AG04450 (cell line): ENCODE results near the gene OPRD1. TPM values are rescaled to one million over a fixed set of nuclear protein-coding genes. Genes with fewer than 3 reads are reported as not detected.
"Not testable (repeated sequence)": the region's sequence is repeated elsewhere in the genome, so short reads cannot be mapped to it uniquely, and the experiment has no call there.

Experiments
- CTCF ChIA-PET: fragments of 300-600, 350-600 bp; formaldehyde crosslinking; extraction: SDS; loops from one replicate; lab custom pipeline; 2022; ENCODE audit warnings: antibody characterized with exemption, inconsistent platforms; lab: Charles Lee
- POLR2A ChIA-PET: fragments of 350-600 bp; formaldehyde crosslinking; extraction: SDS; loops from one replicate; lab custom pipeline; 2021; ENCODE audit warnings: antibody characterized with exemption, inconsistent platforms; lab: Yijun Ruan, JAX
- DNase-seq: peaks from one replicate; pipeline ENCODE4 v3.0.0-alpha.2; 2011; ENCODE audit warnings: low read depth, low spot score
- H3K27ac ChIP-seq: one replicate; pipeline ENCODE4 v1.5.1; 2012; ENCODE audit warnings: low read depth, low read length, control low read depth
- H3K27me3 ChIP-seq: one replicate; pipeline ENCODE4 v1.6.0; 2012; ENCODE audit warnings: low read length; ENCODE audit not compliant: control insufficient read depth, insufficient read depth
- H3K4me3 ChIP-seq: 2 replicates; pipeline ENCODE4 v1.5.1; 2011; ENCODE audit warnings: mild to moderate bottlenecking, low read depth, low read length, control low read depth
- H3K9me3 ChIP-seq: 2 replicates; pipeline ENCODE4 v1.5.1; 2012; ENCODE audit warnings: low read length; ENCODE audit not compliant: control insufficient read depth, insufficient read depth
- CTCF ChIP-seq: IDR thresholded peaks from 2 replicates; pipeline ENCODE4 v1.5.1; 2011; ENCODE audit warnings: low read depth, low read length, control low read depth, inconsistent platforms
- polyA plus RNA-seq: library from polyadenylated mRNA; depleted of rRNA; stranded (reverse); fragments of >200 nt; gene quantifications from 2 replicates; pipeline ENCODE4 v1.2.3, GENCODE V29; 2011

Gene OPRD1
- polyA plus RNA-seq, 1 experiment, result not detected

GRCh38 chr1:28815533-28816185, 3.7 kb downstream of the OPRD1 start:
- DNase-seq, result no peak
- TF ChIP-seq CTCF, result no peak
- H3K27ac ChIP-seq, result no peak overlapping the region
- H3K9me3 ChIP-seq, result no peaks in the 10 kb centered on the region
- peaks cover 60% of the 10 kb centered on the region for H3K27me3 ChIP-seq
- H3K4me3 ChIP-seq, result no peak overlapping the region
- ChIA-PET POLR2A (no interaction called here), CTCF (interaction anchor here (0.8 to 1.3 kb wide), 2 partner anchors 31 to 66 kb away, joined by 4 to 5 read pairs; no protein-coding TSS in a partner anchor)

- CTCF ChIA-PET, result interaction anchor here (1.3 kb wide), 1 partner anchor 60 kb away, joined by 3 read pairs; no protein-coding TSS in a partner anchor
- Histone ChIP-seq H3K27ac (no peak overlapping the region), H3K9me3 (no peaks in the 10 kb centered on the region), H3K4me3 (no peak overlapping the region), H3K27me3 (peaks cover 49% of the 10 kb centered on the region)
- POLR2A ChIA-PET, result no interaction called here
- no peak for TF ChIP-seq CTCF
- DNase-seq, result no peak
Observed at GRCh38 chr1:28817133-28817532, 5.2 kb downstream of the OPRD1 start.

GRCh38 chr1:28819020-28819419, 7.0 kb downstream of the OPRD1 start:
- peaks cover 36% of the 10 kb centered on the region for H3K27me3 ChIP-seq
- CTCF ChIA-PET, result no interaction called here

GRCh38 chr1:28822799-28823198, 10.8 kb downstream of the OPRD1 start:
- H3K27ac ChIP-seq, result no peak overlapping the region
- CTCF ChIA-PET, result no interaction called here
- peaks cover 15% of the 10 kb centered on the region for H3K27me3 ChIP-seq
- DNase-seq, result no peak
- POLR2A ChIA-PET, result no interaction called here
- H3K9me3 ChIP-seq, result no peaks in the 10 kb centered on the region
- no peak for TF ChIP-seq CTCF
- no peak overlapping the region for H3K4me3 ChIP-seq

More at GRCh38 chr1:28819020-28819419, 7.0 kb downstream of the OPRD1 start:
- H3K27ac ChIP-seq, result no peak overlapping the region
- TF ChIP-seq CTCF, result no peak
- no peak for DNase-seq
- no peak overlapping the region for H3K4me3 ChIP-seq
- POLR2A ChIA-PET, result no interaction called here
- H3K9me3 ChIP-seq, result no peaks in the 10 kb centered on the region

GRCh38 chr1:28824061-28824460, 12.1 kb downstream of the OPRD1 start:
- peaks cover 11% of the 10 kb centered on the region for H3K27me3 ChIP-seq
- CTCF ChIA-PET, result interaction anchor here (0.6 kb wide), 3 partner anchors 9 to 58 kb away, joined by 3 to 6 read pairs (median 4); no protein-coding TSS in a partner anchor
- DNase-seq, H3K27ac ChIP-seq, H3K9me3 ChIP-seq, H3K4me3 ChIP-seq: not testable (repeated sequence)
- POLR2A ChIA-PET, result interaction anchor here (0.6 to 0.7 kb wide), 3 partner anchors 61 to 300 kb away, joined by 6 to 10 read pairs (median 8); no protein-coding TSS in a partner anchor

GRCh38 chr1:28828227-28828858, 16.4 kb downstream of the OPRD1 start:
- DNase-seq, H3K27ac ChIP-seq, H3K4me3 ChIP-seq, H3K27me3 ChIP-seq, POLR2A ChIA-PET, H3K9me3 ChIP-seq: not testable (repeated sequence)
- CTCF ChIA-PET, result interaction anchor here (0.6 to 1.2 kb wide), 5 partner anchors 43 to 1025 kb away, joined by 3 to 5 read pairs (median 3); no protein-coding TSS in a partner anchor
